ENCODE results near the gene C9orf72. TPM values are rescaled to one million over a fixed set of nuclear protein-coding genes. Genes with fewer than 3 reads are reported as not detected.

The C9orf72 gene
- total RNA-seq, 1 donor, result 6.5 TPM

GRCh38 chr9:27520986-27521385, 52.3 kb downstream of the C9orf72 start:
- H4K20me1 ChIP-seq (ENCODE audit: insufficient read depth, low read length), result no peaks in the 10 kb centered on the region
- H3K27ac ChIP-seq (ENCODE audit: low read depth, low read length), result no peak overlapping the region
- H3K4me3 ChIP-seq (ENCODE audit: insufficient read depth, low read length), result no peak overlapping the region
- no peaks in the 10 kb centered on the region for H3K79me2 ChIP-seq (ENCODE audit: insufficient read depth, low read length)
- no peak overlapping the region for H3K4me2 ChIP-seq (ENCODE audit: insufficient read depth, low read length)
- no peaks in the 10 kb centered on the region for H3K9me3 ChIP-seq (ENCODE audit: low read depth, low read length)
- DNase-seq (ENCODE audit: insufficient read length, low spot score, missing footprints), result no peak
- H2AFZ ChIP-seq (ENCODE audit: low read length), result no peak overlapping the region
- TF ChIP-seq, protein P1, sequence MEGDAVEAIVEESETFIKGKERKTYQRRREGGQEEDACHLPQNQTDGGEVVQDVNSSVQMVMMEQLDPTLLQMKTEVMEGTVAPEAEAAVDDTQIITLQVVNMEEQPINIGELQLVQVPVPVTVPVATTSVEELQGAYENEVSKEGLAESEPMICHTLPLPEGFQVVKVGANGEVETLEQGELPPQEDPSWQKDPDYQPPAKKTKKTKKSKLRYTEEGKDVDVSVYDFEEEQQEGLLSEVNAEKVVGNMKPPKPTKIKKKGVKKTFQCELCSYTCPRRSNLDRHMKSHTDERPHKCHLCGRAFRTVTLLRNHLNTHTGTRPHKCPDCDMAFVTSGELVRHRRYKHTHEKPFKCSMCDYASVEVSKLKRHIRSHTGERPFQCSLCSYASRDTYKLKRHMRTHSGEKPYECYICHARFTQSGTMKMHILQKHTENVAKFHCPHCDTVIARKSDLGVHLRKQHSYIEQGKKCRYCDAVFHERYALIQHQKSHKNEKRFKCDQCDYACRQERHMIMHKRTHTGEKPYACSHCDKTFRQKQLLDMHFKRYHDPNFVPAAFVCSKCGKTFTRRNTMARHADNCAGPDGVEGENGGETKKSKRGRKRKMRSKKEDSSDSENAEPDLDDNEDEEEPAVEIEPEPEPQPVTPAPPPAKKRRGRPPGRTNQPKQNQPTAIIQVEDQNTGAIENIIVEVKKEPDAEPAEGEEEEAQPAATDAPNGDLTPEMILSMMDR (IDR thresholded peaks at IDR 0.05; ENCODE audit: extremely low read depth, low read depth, low read length), result no peak
- peaks cover 8% of the 10 kb centered on the region for H3K27me3 ChIP-seq (ENCODE audit: insufficient read depth, low read length)
- H3K36me3 ChIP-seq (ENCODE audit: insufficient read depth, low read length), result no peaks in the 10 kb centered on the region
- H3K4me1 ChIP-seq (ENCODE audit: insufficient read depth, low read length), result no peaks in the 10 kb centered on the region

DNA sequence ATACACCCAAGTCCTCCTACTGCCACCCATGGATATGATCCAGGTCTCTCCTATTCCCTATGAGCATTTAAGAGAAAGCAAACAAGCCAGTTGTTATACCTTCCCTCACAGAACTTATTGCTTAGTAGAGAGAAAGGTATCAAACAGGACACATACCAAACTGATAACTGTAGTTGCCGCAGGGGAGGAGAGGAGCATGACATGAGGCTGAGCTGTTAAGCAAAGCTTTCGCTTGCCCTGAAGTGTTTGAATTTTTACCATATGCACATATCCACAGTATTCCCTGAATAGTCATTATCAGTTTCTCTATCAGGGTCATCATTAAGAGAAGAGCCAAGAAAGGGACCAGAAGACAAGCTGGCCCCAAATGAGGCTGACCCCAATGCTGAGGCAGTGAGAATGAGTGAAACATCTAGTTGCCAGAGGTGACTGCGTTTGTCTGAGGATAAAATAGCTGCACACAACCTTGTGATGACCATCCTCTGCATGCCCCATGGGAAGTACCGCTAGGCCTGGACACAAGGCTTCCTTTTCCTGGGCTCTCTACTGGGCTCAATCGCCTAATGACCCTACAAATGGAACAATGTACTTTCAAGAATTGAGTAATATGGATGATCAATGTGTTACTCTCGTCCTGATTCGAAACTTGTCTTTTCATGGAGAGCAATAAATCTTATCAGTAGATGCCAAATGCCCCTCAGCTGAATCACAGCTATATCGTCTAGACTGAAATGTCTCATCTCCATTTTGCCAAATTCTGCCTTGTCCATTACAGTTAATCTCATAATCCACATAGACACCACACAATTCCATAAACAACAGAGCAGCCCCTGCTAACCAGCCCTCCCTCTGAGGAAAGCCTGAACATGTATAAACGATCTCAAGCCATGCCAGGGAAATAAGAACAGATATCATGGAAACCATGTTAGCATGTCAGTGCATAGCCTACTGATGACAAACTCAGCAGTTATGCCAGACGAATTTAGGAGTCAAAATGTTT, 53.5 kb downstream of the C9orf72 start:
- Histone ChIP-seq H3K4me3 (ENCODE audit: insufficient read depth, low read length) (no peak overlapping the region), H3K79me2 (ENCODE audit: insufficient read depth, low read length) (no peaks in the 10 kb centered on the region), H3K4me2 (ENCODE audit: insufficient read depth, low read length) (no peak overlapping the region), H3K27ac (ENCODE audit: low read depth, low read length) (no peak overlapping the region), H3K4me1 (ENCODE audit: insufficient read depth, low read length) (no peaks in the 10 kb centered on the region), H3K9me3 (ENCODE audit: low read depth, low read length) (no peaks in the 10 kb centered on the region), H3K36me3 (ENCODE audit: insufficient read depth, low read length) (no peaks in the 10 kb centered on the region), H3K27me3 (ENCODE audit: insufficient read depth, low read length) (no peaks in the 10 kb centered on the region), H4K20me1 (ENCODE audit: insufficient read depth, low read length) (no peaks in the 10 kb centered on the region), H2AFZ (ENCODE audit: low read length) (no peak overlapping the region)
- TF ChIP-seq, protein P1 (IDR thresholded peaks at IDR 0.05; ENCODE audit: extremely low read depth, low read depth, low read length), result no peak
- DNase-seq (ENCODE audit: insufficient read length, low spot score, missing footprints), result no peak

DNA sequence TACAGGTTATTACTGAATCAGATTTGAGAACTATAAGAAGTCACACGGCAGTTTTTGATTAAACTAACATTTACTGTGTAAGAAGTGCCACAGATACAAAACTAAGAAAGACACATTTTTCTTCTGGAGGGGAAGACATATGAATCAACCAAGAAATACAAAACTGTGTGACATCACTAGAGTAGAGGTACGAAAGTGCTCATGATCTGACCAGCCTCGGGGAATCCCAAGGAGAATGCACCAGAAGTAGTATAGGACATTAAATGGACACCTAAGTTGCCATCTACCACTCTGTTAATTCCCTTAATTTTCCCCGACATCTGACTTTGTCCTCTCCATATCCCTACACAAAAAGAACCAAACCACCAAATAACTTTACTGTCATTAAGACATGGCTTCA, 54.5 kb downstream of the C9orf72 start:
- H3K4me1 ChIP-seq (ENCODE audit: insufficient read depth, low read length), result no peaks in the 10 kb centered on the region
- DNase-seq (ENCODE audit: insufficient read length, low spot score, missing footprints), result no peak

DNA sequence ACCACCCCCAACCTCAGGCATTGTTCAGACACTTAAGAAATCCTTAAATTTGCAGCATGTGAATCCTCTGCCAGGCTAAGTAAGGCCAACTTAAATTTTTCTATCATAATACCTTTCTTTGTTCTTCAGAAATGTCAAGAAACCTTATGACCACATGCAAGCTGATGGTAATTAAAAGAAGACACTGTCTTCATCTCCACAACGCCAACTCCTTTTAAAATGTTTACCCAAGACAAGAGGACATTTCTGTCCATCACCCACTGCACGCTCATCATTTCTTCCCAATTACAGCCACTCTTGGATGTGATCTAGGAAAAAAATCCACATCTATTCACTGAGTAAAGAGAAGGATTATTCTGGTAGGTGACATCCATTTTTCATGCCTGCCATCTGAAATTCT, 55.3 kb downstream of the C9orf72 start:
- TF ChIP-seq, protein P1 (IDR thresholded peaks at IDR 0.05; ENCODE audit: extremely low read depth, low read depth, low read length), result no peak
- H3K4me2 ChIP-seq (ENCODE audit: insufficient read depth, low read length), result no peak overlapping the region
- no peaks in the 10 kb centered on the region for H3K36me3 ChIP-seq (ENCODE audit: insufficient read depth, low read length)
- no peaks in the 10 kb centered on the region for H3K27me3 ChIP-seq (ENCODE audit: insufficient read depth, low read length)
- H3K27ac ChIP-seq (ENCODE audit: low read depth, low read length), result no peak overlapping the region
- H3K4me3 ChIP-seq (ENCODE audit: insufficient read depth, low read length), result no peak overlapping the region
- DNase-seq (ENCODE audit: insufficient read length, low spot score, missing footprints), result no peak
- H3K4me1 ChIP-seq (ENCODE audit: insufficient read depth, low read length), result no peaks in the 10 kb centered on the region
- H4K20me1 ChIP-seq (ENCODE audit: insufficient read depth, low read length), result no peaks in the 10 kb centered on the region
- no peak overlapping the region for H2AFZ ChIP-seq (ENCODE audit: low read length)
- no peaks in the 10 kb centered on the region for H3K9me3 ChIP-seq (ENCODE audit: low read depth, low read length)
- H3K79me2 ChIP-seq (ENCODE audit: insufficient read depth, low read length), result no peaks in the 10 kb centered on the region

More for the DNA sequence above, 54.5 kb downstream of the C9orf72 start:
- TF ChIP-seq, protein P1 (IDR thresholded peaks at IDR 0.05; ENCODE audit: extremely low read depth, low read depth, low read length), result no peak
- H3K36me3 ChIP-seq (ENCODE audit: insufficient read depth, low read length), result no peaks in the 10 kb centered on the region
- H3K27ac ChIP-seq (ENCODE audit: low read depth, low read length), result no peak overlapping the region
- H4K20me1 ChIP-seq (ENCODE audit: insufficient read depth, low read length), result no peaks in the 10 kb centered on the region
- no peaks in the 10 kb centered on the region for H3K79me2 ChIP-seq (ENCODE audit: insufficient read depth, low read length)
- H3K4me3 ChIP-seq (ENCODE audit: insufficient read depth, low read length), result no peak overlapping the region
- H3K27me3 ChIP-seq (ENCODE audit: insufficient read depth, low read length), result no peaks in the 10 kb centered on the region
- H3K9me3 ChIP-seq (ENCODE audit: low read depth, low read length), result no peaks in the 10 kb centered on the region
- no peak overlapping the region for H2AFZ ChIP-seq (ENCODE audit: low read length)
- H3K4me2 ChIP-seq (ENCODE audit: insufficient read depth, low read length), result no peak overlapping the region
